BLaER1 (cell line): ENCODE results near the gene SLC43A3.
"Not testable (repeated sequence)": the region's sequence is repeated elsewhere in the genome, so short reads cannot be mapped to it uniquely, and the experiment has no call there.

ENCODE experiments used
- H3K27ac ChIP-seq: shearing (Covaris generic); formaldehyde crosslinking; 2 replicates; pipeline ENCODE4 v1.8.1; 2022
- H3K27me3 ChIP-seq: shearing (Covaris generic); formaldehyde crosslinking; 2 replicates; pipeline ENCODE4 v1.8.1; 2022
- H3K36me3 ChIP-seq: shearing (Covaris generic); formaldehyde crosslinking; 2 replicates; pipeline ENCODE4 v1.8.1; 2022
- H3K4me1 ChIP-seq: shearing (Covaris generic); formaldehyde crosslinking; 2 replicates; pipeline ENCODE4 v1.8.1; 2022
- H3K4me2 ChIP-seq: shearing (Covaris generic); formaldehyde crosslinking; 2 replicates; pipeline ENCODE4 v1.8.1; 2022
- H3K4me3 ChIP-seq: shearing (Covaris generic); formaldehyde crosslinking; 2 replicates; pipeline ENCODE4 v1.8.1; 2022
- H3K9ac ChIP-seq: shearing (Covaris generic); formaldehyde crosslinking; 2 replicates; pipeline ENCODE4 v1.8.1; 2022
- H3K9me3 ChIP-seq: shearing (Covaris generic); formaldehyde crosslinking; 2 replicates; pipeline ENCODE4 v1.8.1; 2022
- H4K20me1 ChIP-seq: shearing (Covaris generic); formaldehyde crosslinking; 2 replicates; pipeline ENCODE4 v1.8.1; 2022
- Cebpa-rat ChIP-seq: shearing (Covaris generic); IDR thresholded peaks from 2 replicates; pipeline ENCODE4 v1.8.1; 2022

SLC43A3 gene

GRCh38 chr11:57374966-57375365, 52.0 kb downstream of the SLC43A3 start:
- Histone ChIP-seq H3K9me3 (no peaks in the 10 kb centered on the region), H3K27me3 (no peaks in the 10 kb centered on the region), H3K27ac (no peak overlapping the region), H3K4me1 (peaks cover 24% of the 10 kb centered on the region), H3K36me3 (no peaks in the 10 kb centered on the region), H3K4me3 (no peak overlapping the region), H3K4me2 (peak overlapping the region; percentile 81), H3K9ac (peak overlapping the region; percentile 18; the same call in 1 of the 2 replicates), H4K20me1 (no peaks in the 10 kb centered on the region)
- TF ChIP-seq Cebpa-rat, result no peak

GRCh38 chr11:57373146-57373545, 53.8 kb downstream of the SLC43A3 start:
- no peak for TF ChIP-seq Cebpa-rat
- Histone ChIP-seq H4K20me1 (no peaks in the 10 kb centered on the region), H3K4me3 (no peak overlapping the region), H3K36me3 (no peaks in the 10 kb centered on the region), H3K4me1 (peaks cover 30% of the 10 kb centered on the region), H3K27me3 (no peaks in the 10 kb centered on the region), H3K27ac (no peak overlapping the region), H3K9me3 (no peaks in the 10 kb centered on the region), H3K9ac (no peak overlapping the region), H3K4me2 (no peak overlapping the region)

- H3K4me1 ChIP-seq, result peaks cover 30% of the 10 kb centered on the region
- H3K4me3 ChIP-seq, result no peak overlapping the region
- no peaks in the 10 kb centered on the region for H4K20me1 ChIP-seq
- no peak overlapping the region for H3K27ac ChIP-seq
- H3K4me2 ChIP-seq, result no peak overlapping the region
- no peak for TF ChIP-seq Cebpa-rat
- no peaks in the 10 kb centered on the region for H3K36me3 ChIP-seq
- H3K9ac ChIP-seq, result no peak overlapping the region
- H3K27me3 ChIP-seq, result no peaks in the 10 kb centered on the region
- H3K9me3 ChIP-seq, result no peaks in the 10 kb centered on the region
Measured at GRCh38 chr11:57370941-57371340, 56.0 kb downstream of the SLC43A3 start.

GRCh38 chr11:57370251-57370650, 56.7 kb downstream of the SLC43A3 start:
- Histone ChIP-seq H3K4me3 (no peak overlapping the region), H3K36me3 (no peaks in the 10 kb centered on the region), H3K4me2 (no peak overlapping the region), H4K20me1 (no peaks in the 10 kb centered on the region), H3K4me1 (peaks cover 23% of the 10 kb centered on the region), H3K9me3 (no peaks in the 10 kb centered on the region), H3K27ac (no peak overlapping the region), H3K27me3 (no peaks in the 10 kb centered on the region), H3K9ac (no peak overlapping the region)
- no peak for TF ChIP-seq Cebpa-rat

DNA sequence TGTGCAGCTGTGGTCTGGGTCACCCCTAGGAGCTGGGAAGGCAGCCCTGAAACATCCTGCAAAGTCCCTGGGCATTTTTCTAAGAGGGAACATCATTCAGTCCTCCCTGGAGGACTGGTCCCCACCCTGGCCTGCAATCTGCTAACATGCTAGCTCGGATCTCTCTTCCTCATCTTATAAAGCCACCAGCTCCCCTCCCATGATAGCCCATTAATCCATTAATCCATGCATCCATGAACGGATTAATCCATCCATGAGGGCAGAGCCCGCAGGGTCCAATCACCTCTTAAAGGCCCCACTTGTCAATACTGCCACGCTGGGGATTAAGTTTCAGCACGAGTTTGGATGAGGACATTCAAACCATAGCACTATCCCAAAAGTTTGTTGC, 58.1 kb downstream of the SLC43A3 start:
- no peaks in the 10 kb centered on the region for H3K36me3 ChIP-seq
- TF ChIP-seq Cebpa-rat, result no peak
- H3K27me3 ChIP-seq, result no peaks in the 10 kb centered on the region
- H3K9ac ChIP-seq, result no peak overlapping the region
- no peaks in the 10 kb centered on the region for H4K20me1 ChIP-seq
- H3K4me1 ChIP-seq, result peaks cover 13% of the 10 kb centered on the region
- no peak overlapping the region for H3K27ac ChIP-seq
- no peaks in the 10 kb centered on the region for H3K9me3 ChIP-seq
- no peak overlapping the region for H3K4me3 ChIP-seq
- H3K4me2 ChIP-seq, result no peak overlapping the region

DNA sequence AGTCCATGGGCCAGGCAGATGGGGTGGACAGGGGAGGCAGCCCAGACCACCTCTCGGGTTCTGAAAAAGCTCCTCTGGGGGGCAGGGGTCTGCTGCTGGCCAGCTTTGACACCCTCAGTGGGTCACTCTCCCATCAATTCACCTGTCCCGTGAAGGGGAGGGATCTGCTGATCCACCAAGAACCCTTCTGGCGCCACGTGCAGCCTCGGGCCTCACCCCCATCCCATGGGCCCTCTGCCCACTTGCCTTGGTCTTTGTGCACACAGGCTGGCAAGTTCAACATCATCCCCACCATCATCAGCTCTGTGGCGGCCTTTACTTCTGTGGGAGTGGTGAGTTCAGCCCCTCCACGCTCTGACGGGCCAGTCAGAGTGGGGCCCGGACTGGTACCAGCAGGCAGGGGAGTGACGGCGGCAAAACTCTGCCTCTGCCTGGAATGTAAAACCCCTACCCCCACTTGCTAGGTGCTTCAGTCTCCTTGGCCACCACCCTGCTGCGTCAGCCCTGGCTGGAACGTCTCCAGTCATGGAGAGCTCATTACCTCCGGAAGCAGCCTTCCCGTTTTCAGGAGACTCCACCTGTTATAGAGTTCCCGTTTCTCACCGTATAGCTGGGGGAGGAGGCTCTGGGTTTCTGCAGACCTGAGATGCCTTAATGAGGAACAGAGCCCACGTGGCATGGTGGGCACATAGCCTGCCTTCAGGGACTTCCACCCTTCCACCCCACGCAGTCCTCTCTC, 58.6 kb downstream of the SLC43A3 start:
- no peak overlapping the region for H3K27ac ChIP-seq
- H4K20me1 ChIP-seq, result no peaks in the 10 kb centered on the region
- peaks cover 13% of the 10 kb centered on the region for H3K4me1 ChIP-seq
- no peaks in the 10 kb centered on the region for H3K9me3 ChIP-seq
- H3K9ac ChIP-seq, result no peak overlapping the region
- no peaks in the 10 kb centered on the region for H3K27me3 ChIP-seq
- no peaks in the 10 kb centered on the region for H3K36me3 ChIP-seq
- no peak overlapping the region for H3K4me3 ChIP-seq
- no peak overlapping the region for H3K4me2 ChIP-seq
- TF ChIP-seq Cebpa-rat, result no peak

- no peaks in the 10 kb centered on the region for H4K20me1 ChIP-seq
- no peak overlapping the region for H3K27ac ChIP-seq
- H3K4me2 ChIP-seq, result no peak overlapping the region
- no peak overlapping the region for H3K4me3 ChIP-seq
- no peaks in the 10 kb centered on the region for H3K9me3 ChIP-seq
- H3K4me1 ChIP-seq, result peaks cover 5% of the 10 kb centered on the region; the same call in 1 of the 2 replicates
- no peak overlapping the region for H3K9ac ChIP-seq
- H3K27me3 ChIP-seq, result no peaks in the 10 kb centered on the region
- H3K36me3 ChIP-seq, result no peaks in the 10 kb centered on the region
- no peak for TF ChIP-seq Cebpa-rat
Measured at GRCh38 chr11:57364851-57365660, 61.9 kb downstream of the SLC43A3 start.

GRCh38 chr11:57363131-57364080, 63.5 kb downstream of the SLC43A3 start:
- no peaks in the 10 kb centered on the region for H4K20me1 ChIP-seq
- H3K4me1 ChIP-seq, result 0 out of 2 replicates have a peak, but pooled peaks cover under 1% of the 10 kb centered on the region
- no peaks in the 10 kb centered on the region for H3K9me3 ChIP-seq
- no peak for TF ChIP-seq Cebpa-rat
- H3K27ac ChIP-seq, result no peak overlapping the region
- no peak overlapping the region for H3K4me2 ChIP-seq
- no peak overlapping the region for H3K9ac ChIP-seq
- H3K36me3 ChIP-seq, result no peaks in the 10 kb centered on the region
- H3K27me3 ChIP-seq, result no peaks in the 10 kb centered on the region
- no peak overlapping the region for H3K4me3 ChIP-seq

DNA sequence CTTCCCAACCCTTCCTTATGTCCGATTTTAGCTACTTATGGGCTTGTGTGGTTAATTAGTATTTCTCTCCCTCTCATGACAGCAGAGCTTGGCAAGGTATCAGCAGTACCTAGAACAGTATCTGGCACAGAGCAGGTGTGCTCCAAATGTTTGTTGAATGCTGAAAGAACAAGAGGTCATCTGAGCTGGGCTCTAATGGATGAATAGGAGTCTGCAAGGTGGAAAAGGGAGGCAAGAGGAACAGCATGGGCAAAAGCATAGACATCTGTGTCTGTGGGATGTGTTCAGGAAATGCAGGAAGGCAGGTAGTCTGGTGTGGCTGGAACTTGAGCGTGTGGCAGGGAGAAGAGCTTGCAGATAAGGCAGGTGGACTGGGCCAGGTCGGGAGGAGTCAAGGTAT, 65.0 kb downstream of the SLC43A3 start:
- TF ChIP-seq Cebpa-rat, result no peak
- no peaks in the 10 kb centered on the region for H4K20me1 ChIP-seq
- no peaks in the 10 kb centered on the region for H3K27me3 ChIP-seq
- no peaks in the 10 kb centered on the region for H3K36me3 ChIP-seq
- H3K9ac ChIP-seq, result no peak overlapping the region
- no peaks in the 10 kb centered on the region for H3K9me3 ChIP-seq
- peaks cover 2% of the 10 kb centered on the region; the same call in 1 of the 2 replicates for H3K4me1 ChIP-seq
- H3K4me2 ChIP-seq, result no peak overlapping the region
- H3K27ac ChIP-seq, result no peak overlapping the region
- H3K4me3 ChIP-seq, result no peak overlapping the region

- not testable (repeated sequence) for H3K4me2 ChIP-seq, H3K9me3 ChIP-seq, H3K27ac ChIP-seq, H3K4me1 ChIP-seq, H3K27me3 ChIP-seq, H3K9ac ChIP-seq, H3K36me3 ChIP-seq, H3K4me3 ChIP-seq, H4K20me1 ChIP-seq
Measured at GRCh38 chr11:57361420-57361819, 65.5 kb downstream of the SLC43A3 start.
